Gastrocnemius medialis (tissue), 4 donors: ENCODE data around the gene OR2K2. TPM values are rescaled to one million over a fixed set of nuclear protein-coding genes. Genes with fewer than 3 reads are reported as not detected.
A peak's percentile ranks its signal among the peaks of the same experiment; 100 is the strongest.
"Not testable (repeated sequence)": the region's sequence is repeated elsewhere in the genome, so short reads cannot be mapped to it uniquely, and the experiment has no call there.

ENCODE experiments used
- ATAC-seq, 2 donors: fragments of 150-250 bp; one replicate each; pipeline ENCODE4 v1.9.1; 2016
- DNase-seq, 2 donors: peaks; one replicate each; pipeline ENCODE4 v3.0.0-alpha.2; 2019
- H3K27ac ChIP-seq, 4 donors: fragments of 200-600 bp; sonication (generic); 1 replicate in 1 of 4; 2 replicates in 3 of 4; pipeline ENCODE4 v1.5.1; 2016 to 2018; ENCODE audit warnings: mild to moderate bottlenecking in 2 of 4, moderate library complexity in 1 of 4
- H3K27me3 ChIP-seq, 3 donors: fragments of 200-600 bp; sonication (generic) in 2 of 3; 1 replicate in 1 of 3; 2 replicates in 2 of 3; pipeline versions ENCODE4 v1.5.1 to v1.6.0; 2016 to 2019; ENCODE audit warnings: mild to moderate bottlenecking in 1 of 3, moderate library complexity in 1 of 3
- H3K36me3 ChIP-seq, 2 donors: fragments of 200-600 bp; sonication (generic) in 1 of 2; one replicate each; pipeline ENCODE4 v1.5.1; 2017 to 2018
- H3K4me1 ChIP-seq, 2 donors: fragments of 200-600 bp; sonication (generic) in 1 of 2; one replicate each; pipeline ENCODE4 v1.5.1; 2016 to 2017; ENCODE audit warnings: mild to moderate bottlenecking in 2 of 2
- H3K4me3 ChIP-seq, 4 donors: fragments of 200-600 bp; sonication (generic) in 3 of 4; 1 replicate in 1 of 4; 2 replicates in 3 of 4; pipeline ENCODE4 v1.5.1; 2016 to 2019; ENCODE audit warnings: mild to moderate bottlenecking in 2 of 4
- H3K9me3 ChIP-seq, 3 donors: fragments of 200-600 bp; sonication (generic) in 2 of 3; 1 replicate in 1 of 3; 2 replicates in 2 of 3; pipeline ENCODE4 v1.5.1; 2016 to 2019
- POLR2A ChIP-seq, 2 donors: fragments of 450-650 bp; IDR thresholded peaks; one replicate each; pipeline ENCODE4 v1.6.1; 2017; ENCODE audit warnings: antibody characterized with exemption in 2 of 2, mild to moderate bottlenecking in 2 of 2, moderate library complexity in 2 of 2
- in situ Hi-C, 4 donors: fragments of 200-750 bp; cut with MboI; loops; one replicate each; pipeline versions ENCODE4 v1.15.0 to v1.8.0; 2017; ENCODE audit warnings: low sequenced_read_pairs in 4 of 4
- intact Hi-C: fragments of 100-400 bp; cut with DNase I; formaldehyde crosslinking; loops from one replicate; pipeline ENCODE4 v1.15.1; 2023; ENCODE audit warnings: low total_unique reads
- total RNA-seq, 4 donors: library from RNA; depleted of rRNA; stranded (reverse); fragments of >200 nt; gene quantifications; one replicate each; pipeline versions ENCODE4 v1.1.0 to v1.2.3, GENCODE V29; 2016
- TF ChIP-seq, protein P1 (sequence below), 5 experiments: fragments of 450-650 bp in 3 of 5; fragments of 200-600 bp in 2 of 5; sonication (generic) in 2 of 5; IDR thresholded peaks in 4 of 5; conservative IDR thresholded peaks in 1 of 5; 1 replicate in 4 of 5; 2 replicates in 1 of 5; pipeline ENCODE4 v1.5.1; 2016 to 2019; ENCODE audit warnings: antibody characterized with exemption in 5 of 5, mild to moderate bottlenecking in 3 of 5, moderate library complexity in 3 of 5

The OR2K2 gene
- total RNA-seq, 4 donors from 2014 or later, result 6.7 TPM; not detected in 3

DNA sequence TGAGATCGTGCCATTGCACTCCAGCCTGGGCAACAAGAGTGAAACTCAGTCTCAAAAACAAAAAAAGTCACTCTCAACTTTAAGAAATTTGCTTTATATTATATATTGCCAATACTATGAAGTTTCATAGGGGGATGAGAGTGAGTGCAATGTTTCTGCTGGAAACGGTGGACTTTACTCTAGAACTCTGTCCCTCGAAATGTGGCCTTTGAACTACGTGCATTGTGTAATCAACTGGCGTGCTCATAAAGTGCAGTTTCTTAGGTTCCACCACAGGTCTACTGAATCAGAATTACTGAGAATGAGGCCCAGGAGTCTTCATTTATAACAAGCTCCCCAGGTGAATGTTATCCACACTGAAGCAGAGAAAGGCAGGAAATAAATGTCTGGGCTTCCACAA is 24.1 kb downstream of the OR2K2 start:
- DNase-seq, result no peak
- H3K4me3 ChIP-seq, result no peak overlapping the region
- no peak for ATAC-seq
- H3K4me1 ChIP-seq, result no peaks in the 10 kb centered on the region
- H3K27ac ChIP-seq, result no peak overlapping the region
- H3K27me3 ChIP-seq, result no peaks in the 10 kb centered on the region
- in situ Hi-C loops (no loop called here), intact Hi-C loops (no loop called here)
- TF ChIP-seq POLR2A (IDR thresholded peaks at IDR 0.05), result no peak
- TF ChIP-seq, protein P1, sequence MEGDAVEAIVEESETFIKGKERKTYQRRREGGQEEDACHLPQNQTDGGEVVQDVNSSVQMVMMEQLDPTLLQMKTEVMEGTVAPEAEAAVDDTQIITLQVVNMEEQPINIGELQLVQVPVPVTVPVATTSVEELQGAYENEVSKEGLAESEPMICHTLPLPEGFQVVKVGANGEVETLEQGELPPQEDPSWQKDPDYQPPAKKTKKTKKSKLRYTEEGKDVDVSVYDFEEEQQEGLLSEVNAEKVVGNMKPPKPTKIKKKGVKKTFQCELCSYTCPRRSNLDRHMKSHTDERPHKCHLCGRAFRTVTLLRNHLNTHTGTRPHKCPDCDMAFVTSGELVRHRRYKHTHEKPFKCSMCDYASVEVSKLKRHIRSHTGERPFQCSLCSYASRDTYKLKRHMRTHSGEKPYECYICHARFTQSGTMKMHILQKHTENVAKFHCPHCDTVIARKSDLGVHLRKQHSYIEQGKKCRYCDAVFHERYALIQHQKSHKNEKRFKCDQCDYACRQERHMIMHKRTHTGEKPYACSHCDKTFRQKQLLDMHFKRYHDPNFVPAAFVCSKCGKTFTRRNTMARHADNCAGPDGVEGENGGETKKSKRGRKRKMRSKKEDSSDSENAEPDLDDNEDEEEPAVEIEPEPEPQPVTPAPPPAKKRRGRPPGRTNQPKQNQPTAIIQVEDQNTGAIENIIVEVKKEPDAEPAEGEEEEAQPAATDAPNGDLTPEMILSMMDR (IDR thresholded peaks at IDR 0.05 in 4 of 5, conservative IDR thresholded peaks at IDR 0.05 in 1 of 5), result no peak
- no peaks in the 10 kb centered on the region for H3K36me3 ChIP-seq
- H3K9me3 ChIP-seq, result no peaks in the 10 kb centered on the region

DNA sequence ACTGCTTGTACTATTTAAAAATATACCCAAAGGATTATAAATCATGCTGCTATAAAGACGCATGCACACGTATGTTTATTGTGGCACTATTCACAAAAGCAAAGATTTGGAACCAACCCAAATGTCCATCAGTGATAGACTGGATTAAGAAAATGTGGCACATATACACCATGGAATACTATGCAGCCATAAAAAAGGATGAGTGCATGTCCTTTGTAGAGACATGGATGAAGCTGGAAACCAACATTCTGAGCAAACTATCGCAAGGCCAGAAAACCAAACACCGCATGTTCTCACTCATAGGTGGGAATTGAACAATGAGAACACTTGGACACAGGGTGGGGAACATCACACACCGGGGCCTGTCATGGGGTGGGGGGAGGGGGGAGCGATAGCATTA is 26.0 kb downstream of the OR2K2 start:
- DNase-seq, H3K27ac ChIP-seq, ATAC-seq, H3K27me3 ChIP-seq, intact Hi-C loops, H3K9me3 ChIP-seq, H3K4me3 ChIP-seq, H3K4me1 ChIP-seq, H3K36me3 ChIP-seq: not testable (repeated sequence)
- in situ Hi-C loops, result loop anchor here in 2 of 4 donors (5.0 kb wide), 1 partner anchor 667 kb away; no protein-coding TSS in a partner anchor

DNA sequence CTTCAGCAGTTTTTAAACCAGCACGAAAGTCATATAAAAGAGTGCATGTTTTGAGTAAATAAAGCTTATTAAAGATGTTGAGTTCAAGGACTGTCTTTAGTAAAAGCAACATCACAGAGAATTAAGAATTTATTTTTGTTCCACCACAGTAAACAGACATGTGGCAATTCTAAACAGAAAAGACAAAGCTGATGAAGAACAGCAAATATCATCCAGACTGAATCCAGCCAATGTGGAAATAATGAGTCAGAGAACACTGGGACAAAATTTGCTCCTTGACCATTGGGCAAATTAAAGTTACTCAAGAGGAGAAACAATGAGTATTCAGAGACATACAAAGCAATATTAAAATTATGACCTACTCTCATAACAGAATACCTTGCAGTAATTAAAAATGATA is 28.8 kb downstream of the OR2K2 start:
- Histone ChIP-seq H3K4me3 (no peak overlapping the region), H3K27ac (peak overlapping the region in 1 of 4 donors; percentile 34), H3K27me3 (no peaks in the 10 kb centered on the region), H3K36me3 (no peaks in the 10 kb centered on the region), H3K4me1 (no peaks in the 10 kb centered on the region), H3K9me3 (no peaks in the 10 kb centered on the region)
- DNase-seq (no peak), ATAC-seq (peak; percentile 31 to 64)
- in situ Hi-C loops (loop anchor here in 2 of 4 donors (5.0 kb wide), 1 partner anchor 664 kb away; no protein-coding TSS in a partner anchor), intact Hi-C loops (no loop called here)
- TF ChIP-seq POLR2A (IDR thresholded peaks at IDR 0.05), result no peak
- TF ChIP-seq, protein P1 (IDR thresholded peaks at IDR 0.05 in 4 of 5, conservative IDR thresholded peaks at IDR 0.05 in 1 of 5), result no peak

DNA sequence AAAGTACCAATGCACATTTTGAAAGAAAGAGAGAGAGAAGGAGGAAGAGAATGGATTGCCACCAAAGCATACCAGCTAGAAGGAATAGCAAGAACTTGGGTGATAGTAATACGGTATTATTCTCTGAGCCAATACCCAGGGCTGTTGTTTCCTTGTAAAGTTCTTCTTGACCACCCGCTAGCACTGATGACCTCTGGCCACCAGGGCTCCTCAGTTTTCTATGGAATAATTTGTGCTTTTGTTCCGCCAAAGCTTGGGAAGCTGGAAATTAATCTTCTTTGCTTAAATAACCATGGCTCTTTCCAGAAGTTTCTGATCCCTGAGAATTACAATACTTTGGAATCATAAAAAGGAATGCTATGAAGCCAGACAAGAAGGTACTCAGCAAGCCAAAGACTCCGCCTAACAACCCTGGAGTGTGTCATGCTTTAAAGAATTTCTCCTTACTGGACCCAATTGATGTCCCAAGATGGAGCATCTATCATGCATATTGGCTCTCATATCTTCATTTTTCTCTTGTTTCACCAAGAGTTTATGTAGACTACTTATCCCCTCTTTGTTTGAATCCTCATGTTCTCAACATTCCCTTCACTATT is 29.8 kb downstream of the OR2K2 start:
- no peaks in the 10 kb centered on the region for H3K27me3 ChIP-seq
- H3K4me1 ChIP-seq, result no peaks in the 10 kb centered on the region
- no peak overlapping the region for H3K27ac ChIP-seq
- H3K4me3 ChIP-seq, result no peak overlapping the region
- ATAC-seq (no peak), DNase-seq (no peak)
- intact Hi-C loops, result no loop called here
- no peak for TF ChIP-seq POLR2A (IDR thresholded peaks at IDR 0.05)
- in situ Hi-C loops, result loop anchor here in 2 of 4 donors (5.0 kb wide), 1 partner anchor 663 kb away; no protein-coding TSS in a partner anchor
- no peaks in the 10 kb centered on the region for H3K9me3 ChIP-seq
- no peaks in the 10 kb centered on the region for H3K36me3 ChIP-seq

DNA sequence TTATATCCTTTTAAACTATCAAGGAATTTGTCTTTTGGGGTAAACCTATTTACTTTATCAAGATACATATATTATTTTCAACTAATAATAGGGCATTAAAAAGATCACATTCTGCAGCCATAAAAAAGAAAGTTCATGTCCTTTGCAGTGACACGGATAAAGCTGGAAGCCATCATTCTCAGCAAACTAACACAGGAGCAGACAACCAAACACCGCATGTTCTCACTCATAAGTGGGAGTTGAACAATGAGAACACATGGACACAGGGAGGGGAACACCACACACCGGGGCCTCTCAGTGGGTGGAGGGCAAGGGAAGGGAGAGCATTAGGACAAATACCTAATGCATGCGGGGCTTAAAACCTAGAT is 30.4 kb downstream of the OR2K2 start:
- H3K27me3 ChIP-seq, H3K4me3 ChIP-seq, DNase-seq, ATAC-seq, H3K4me1 ChIP-seq, H3K36me3 ChIP-seq, H3K9me3 ChIP-seq: not testable (repeated sequence)
- peak overlapping the region in 1 of 4 donors; percentile 36 for H3K27ac ChIP-seq
- intact Hi-C loops, result loop anchor here (1.0 to 5.0 kb wide), 2 partner anchors 262 to 661 kb away; partner anchors contain the start of gene LPAR1
- in situ Hi-C loops, result loop anchor here (5.0 to 25.0 kb wide), 3 partner anchors 237 to 665 kb away; no protein-coding TSS in a partner anchor

DNA sequence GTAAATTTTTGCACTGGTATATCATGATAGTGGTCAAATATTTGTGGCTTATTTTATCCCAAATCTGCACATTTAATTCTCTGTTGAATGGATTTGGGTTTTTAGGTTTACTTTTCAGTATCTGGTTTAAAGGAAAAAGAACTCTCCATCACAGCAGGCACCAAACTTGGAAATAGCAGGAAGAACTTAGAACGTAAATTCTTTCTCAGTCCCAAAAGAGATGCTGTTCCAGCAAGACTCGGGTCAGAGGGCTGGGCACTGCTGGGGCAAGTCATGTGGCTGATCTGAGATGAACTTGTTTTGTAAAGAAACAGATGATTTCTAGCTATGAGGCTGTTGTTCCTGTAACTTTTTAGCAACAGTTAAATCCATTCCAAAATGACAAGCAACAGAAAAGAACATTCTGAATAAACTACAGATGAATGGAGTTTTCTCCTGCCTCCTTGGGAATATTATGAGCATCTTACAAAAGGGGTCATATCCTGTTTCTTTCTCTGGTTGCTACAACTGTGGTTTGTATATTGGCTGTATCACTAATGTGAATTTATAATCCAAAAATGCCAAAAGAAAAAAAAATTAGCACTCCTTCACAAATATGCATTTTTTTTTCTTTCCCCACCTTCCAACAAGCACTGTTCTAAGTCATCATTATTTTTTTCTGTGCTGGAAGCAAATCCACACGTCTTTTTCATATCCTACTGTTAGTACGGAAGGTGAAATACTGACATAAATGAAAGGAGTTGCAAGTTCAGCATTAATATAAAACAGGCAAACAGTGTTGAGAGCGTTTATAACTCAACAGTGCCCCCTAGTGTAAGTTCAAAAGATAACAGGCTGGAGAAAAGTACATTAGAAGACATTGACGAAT is 31.1 kb downstream of the OR2K2 start:
- ATAC-seq, result peak; percentile 72 to 77
- peak overlapping the region in 2 of 4 donors; percentile 21 to 28 for H3K27ac ChIP-seq

More for the DNA sequence above, 31.1 kb downstream of the OR2K2 start:
- Histone ChIP-seq H3K36me3 (no peaks in the 10 kb centered on the region), H3K4me3 (no peak overlapping the region), H3K4me1 (no peaks in the 10 kb centered on the region), H3K9me3 (no peaks in the 10 kb centered on the region), H3K27me3 (no peaks in the 10 kb centered on the region)
- peak; percentile 53 to 73 for DNase-seq
- in situ Hi-C loops (loop anchor here (5.0 to 25.0 kb wide), 3 partner anchors 237 to 664 kb away; no protein-coding TSS in a partner anchor), intact Hi-C loops (loop anchor here (1.0 to 5.0 kb wide), 2 partner anchors 262 to 661 kb away; partner anchors contain the start of gene LPAR1)
- TF ChIP-seq, protein P1 (IDR thresholded peaks at IDR 0.05 in 4 of 5, conservative IDR thresholded peaks at IDR 0.05 in 1 of 5), result peak; percentile 62 to 80 (median 68)
- no peak for TF ChIP-seq POLR2A (IDR thresholded peaks at IDR 0.05)
